RWPE1 (cell line): ENCODE measurements around the gene NLRP1.

Experiments
- CTCF ChIA-PET: fragments of 350-600 bp; sonication (Branson Sonifier 250); formaldehyde crosslinking; extraction: SDS; loops from one replicate; lab custom pipeline; 2021; lab: Yijun Ruan, JAX
- POLR2A ChIA-PET: fragments of 400-600 bp; formaldehyde crosslinking; extraction: SDS; loops from one replicate; lab custom pipeline; 2020; ENCODE audit warnings: antibody characterized with exemption; ENCODE audit not compliant: low non-redundant PET; lab: Yijun Ruan, JAX
- DNase-seq: peaks from one replicate; pipeline ENCODE4 v3.0.0; 2012; ENCODE audit warnings: low spot score
- H3K27ac ChIP-seq: fragments of 450-650 bp; 2 replicates; pipeline ENCODE4 v1.5.1; 2017
- TF ChIP-seq, protein P1 (sequence below): fragments of 450-650 bp; conservative IDR thresholded peaks from 2 replicates; pipeline ENCODE4 v1.5.1; 2017; ENCODE audit warnings: low read depth, mild to moderate bottlenecking

The NLRP1 gene

GRCh38 chr17:5531085-5531418, 53.3 kb downstream of the NLRP1 start:
- POLR2A ChIA-PET: no interaction called here
- CTCF ChIA-PET: no interaction called here
- DNase-seq: no peak
- H3K27ac ChIP-seq: no peak overlapping the region
- TF ChIP-seq, protein P1, sequence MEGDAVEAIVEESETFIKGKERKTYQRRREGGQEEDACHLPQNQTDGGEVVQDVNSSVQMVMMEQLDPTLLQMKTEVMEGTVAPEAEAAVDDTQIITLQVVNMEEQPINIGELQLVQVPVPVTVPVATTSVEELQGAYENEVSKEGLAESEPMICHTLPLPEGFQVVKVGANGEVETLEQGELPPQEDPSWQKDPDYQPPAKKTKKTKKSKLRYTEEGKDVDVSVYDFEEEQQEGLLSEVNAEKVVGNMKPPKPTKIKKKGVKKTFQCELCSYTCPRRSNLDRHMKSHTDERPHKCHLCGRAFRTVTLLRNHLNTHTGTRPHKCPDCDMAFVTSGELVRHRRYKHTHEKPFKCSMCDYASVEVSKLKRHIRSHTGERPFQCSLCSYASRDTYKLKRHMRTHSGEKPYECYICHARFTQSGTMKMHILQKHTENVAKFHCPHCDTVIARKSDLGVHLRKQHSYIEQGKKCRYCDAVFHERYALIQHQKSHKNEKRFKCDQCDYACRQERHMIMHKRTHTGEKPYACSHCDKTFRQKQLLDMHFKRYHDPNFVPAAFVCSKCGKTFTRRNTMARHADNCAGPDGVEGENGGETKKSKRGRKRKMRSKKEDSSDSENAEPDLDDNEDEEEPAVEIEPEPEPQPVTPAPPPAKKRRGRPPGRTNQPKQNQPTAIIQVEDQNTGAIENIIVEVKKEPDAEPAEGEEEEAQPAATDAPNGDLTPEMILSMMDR: no peak

DNA sequence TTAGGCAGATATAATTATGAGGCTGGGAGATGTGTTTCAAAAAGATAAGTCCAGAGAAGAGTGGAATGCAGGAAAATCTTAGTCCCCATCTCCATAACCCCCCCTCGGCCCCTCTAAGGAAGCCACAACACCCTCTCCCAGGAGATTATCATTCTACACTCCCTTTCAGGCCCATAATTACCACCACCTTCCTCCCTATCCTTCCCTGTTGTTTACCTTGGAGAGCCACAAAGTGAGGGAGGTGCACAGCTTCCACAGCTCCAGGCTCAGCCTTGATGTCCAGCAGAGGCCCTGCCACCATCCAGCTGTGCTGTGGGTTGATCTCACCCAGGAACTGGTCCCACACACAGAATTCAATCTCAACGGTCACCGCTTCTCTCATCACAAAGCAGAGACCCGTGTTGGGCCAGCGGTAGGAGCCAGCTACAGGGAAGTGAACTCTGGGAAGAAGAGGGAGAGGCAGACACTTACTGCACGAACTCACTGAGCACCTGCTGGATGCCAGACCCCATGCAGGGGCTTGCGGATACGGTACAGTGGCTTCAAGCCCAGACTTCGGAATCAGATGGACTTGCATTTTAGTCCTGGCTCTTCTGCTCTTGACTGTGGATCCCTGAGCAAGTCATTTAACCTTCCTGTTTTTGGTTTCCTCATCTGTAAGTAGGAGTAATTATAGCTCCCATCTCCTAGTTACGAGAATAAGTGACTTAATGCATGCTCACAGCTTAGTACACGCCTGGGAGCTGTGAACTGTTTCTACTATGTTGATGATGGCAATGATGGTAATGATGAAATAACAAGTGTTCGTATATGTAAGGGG, 53.8 kb downstream of the NLRP1 start:
- H3K27ac ChIP-seq: no peak overlapping the region
- no peak for DNase-seq
- CTCF ChIA-PET: interaction anchor here (0.6 kb wide), 1 partner anchor 747 kb away, joined by 3 read pairs; no protein-coding TSS in a partner anchor
- TF ChIP-seq, protein P1: no peak
- POLR2A ChIA-PET: no interaction called here

DNA sequence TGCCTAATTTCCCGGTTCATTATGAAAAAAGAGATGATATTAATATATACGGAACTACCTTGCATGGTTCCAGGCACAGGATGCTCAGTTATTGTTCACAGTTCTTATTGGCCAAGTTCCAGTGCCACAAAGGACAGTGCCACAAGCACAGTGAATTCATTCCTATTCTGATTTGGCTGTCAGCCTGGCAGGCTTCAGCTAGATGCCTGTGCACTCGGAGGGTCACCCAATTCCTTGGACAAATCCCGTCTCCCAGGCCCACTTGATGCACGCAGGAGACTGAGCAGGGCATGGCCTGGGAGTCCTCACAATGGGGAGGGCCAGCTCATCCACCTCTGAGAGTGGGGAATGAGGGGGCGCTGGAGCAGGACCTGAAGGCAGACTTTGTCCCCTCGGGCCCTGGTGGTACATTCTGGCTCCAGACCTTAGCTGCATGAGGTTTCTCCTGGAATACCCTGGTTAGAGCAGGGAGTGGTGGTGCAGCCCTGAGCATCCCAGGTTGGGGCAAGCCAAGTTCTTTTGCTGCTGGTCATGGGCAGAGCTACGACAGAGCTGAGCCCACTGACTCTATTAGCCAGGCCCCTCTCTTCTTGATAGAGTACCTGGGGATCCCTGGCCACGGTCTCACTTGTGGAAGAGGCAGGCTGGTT, 56.6 kb downstream of the NLRP1 start:
- H3K27ac ChIP-seq: peak overlapping the region; percentile 76
- ChIA-PET CTCF (interaction anchor here (0.6 kb wide), 1 partner anchor 204 kb away, joined by 4 read pairs; no protein-coding TSS in a partner anchor), POLR2A (no interaction called here)
- DNase-seq: no peak
- TF ChIP-seq, protein P1: no peak

DNA sequence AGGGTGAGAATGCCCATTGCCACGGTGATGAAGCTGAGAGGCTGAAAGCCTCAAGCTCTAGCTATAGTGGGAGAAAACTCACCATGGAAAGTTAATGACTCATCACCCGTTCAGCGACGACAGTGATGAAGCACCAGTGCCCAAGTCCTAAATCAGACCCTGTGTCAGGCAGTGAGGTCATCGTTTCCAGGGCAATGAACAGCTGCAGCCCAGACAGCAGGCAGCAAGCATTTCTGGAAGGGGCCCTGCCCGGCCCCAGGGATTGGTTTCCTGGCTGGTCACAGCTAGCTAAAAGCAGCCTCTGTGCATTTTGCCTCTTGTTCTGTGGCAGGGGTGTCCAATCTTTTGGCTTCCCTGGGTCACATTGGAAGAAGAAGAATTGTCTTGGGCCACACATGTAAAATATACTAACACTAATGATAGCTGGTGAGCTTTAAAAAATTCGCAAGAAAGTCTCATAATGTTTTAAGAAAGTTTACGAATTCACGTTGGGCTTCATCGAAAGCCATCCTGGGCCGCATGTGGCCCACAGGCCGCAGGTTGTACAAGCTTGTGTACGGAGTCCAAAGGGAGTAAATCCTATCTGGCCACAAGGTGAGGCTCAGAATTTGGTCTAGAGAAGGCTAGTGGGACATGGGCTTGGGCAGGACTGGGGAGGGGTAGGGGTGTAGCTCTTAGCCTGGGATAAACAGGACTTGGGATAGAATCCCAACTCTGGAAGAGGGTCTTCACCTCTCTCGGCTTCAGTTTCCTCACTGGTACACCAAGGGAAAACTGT, 57.3 kb downstream of the NLRP1 start:
- peak overlapping the region; percentile 76 for H3K27ac ChIP-seq
- POLR2A ChIA-PET: no interaction called here
- peak; percentile 87 for DNase-seq
- TF ChIP-seq, protein P1: no peak
- CTCF ChIA-PET: interaction anchor here (0.6 kb wide), 3 partner anchors 88 to 1185 kb away, joined by 4 to 5 read pairs (median 5); no protein-coding TSS in a partner anchor

GRCh38 chr17:5523249-5523648, 61.1 kb downstream of the NLRP1 start:
- ChIA-PET POLR2A (no interaction called here), CTCF (no interaction called here)
- H3K27ac ChIP-seq: no peak overlapping the region
- no peak for DNase-seq
- TF ChIP-seq, protein P1: no peak

DNA sequence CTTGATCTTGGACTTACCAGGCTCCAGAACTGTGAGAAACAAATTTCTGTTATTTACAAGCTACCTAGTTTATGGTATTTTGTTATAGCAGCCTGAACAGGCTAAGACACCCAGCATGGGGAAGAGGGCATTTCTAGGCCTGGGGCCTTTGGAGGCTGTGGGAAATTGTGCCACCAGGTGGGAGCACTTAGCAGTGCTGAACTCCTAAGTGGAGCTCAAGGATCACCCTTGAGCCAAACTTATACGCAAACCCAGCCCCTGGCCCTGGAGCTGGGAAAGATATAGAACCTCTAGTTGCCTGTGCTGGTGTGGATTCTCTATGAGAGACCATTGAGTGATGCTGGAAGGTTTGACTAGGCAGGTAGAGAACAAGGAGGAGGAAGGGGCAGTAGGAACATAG, 61.8 kb downstream of the NLRP1 start:
- no peak overlapping the region for H3K27ac ChIP-seq
- POLR2A ChIA-PET: no interaction called here
- TF ChIP-seq, protein P1: no peak
- CTCF ChIA-PET: no interaction called here
- no peak for DNase-seq
